ENCODE results near the gene PARD6B. TPM values are rescaled to one million over a fixed set of nuclear protein-coding genes. Genes with fewer than 3 reads are reported as not detected.

PARD6B gene
- total RNA-seq, 1 donor from 2014 or later, result 7.1 TPM

GRCh38 chr20:50783903-50784302 is 52.5 kb downstream of the PARD6B start:
- H3K9me3 Mint-ChIP-seq (ENCODE audit: unreplicated experiment), result no peaks in the 10 kb centered on the region
- H3K4me3 Mint-ChIP-seq (ENCODE audit: unreplicated experiment), result no peak overlapping the region
- H3K36me3 Mint-ChIP-seq (ENCODE audit: low read depth, unreplicated experiment), result no peaks in the 10 kb centered on the region
- DNase-seq (ENCODE audit: low spot score), result no peak
- TF ChIP-seq, protein P1, sequence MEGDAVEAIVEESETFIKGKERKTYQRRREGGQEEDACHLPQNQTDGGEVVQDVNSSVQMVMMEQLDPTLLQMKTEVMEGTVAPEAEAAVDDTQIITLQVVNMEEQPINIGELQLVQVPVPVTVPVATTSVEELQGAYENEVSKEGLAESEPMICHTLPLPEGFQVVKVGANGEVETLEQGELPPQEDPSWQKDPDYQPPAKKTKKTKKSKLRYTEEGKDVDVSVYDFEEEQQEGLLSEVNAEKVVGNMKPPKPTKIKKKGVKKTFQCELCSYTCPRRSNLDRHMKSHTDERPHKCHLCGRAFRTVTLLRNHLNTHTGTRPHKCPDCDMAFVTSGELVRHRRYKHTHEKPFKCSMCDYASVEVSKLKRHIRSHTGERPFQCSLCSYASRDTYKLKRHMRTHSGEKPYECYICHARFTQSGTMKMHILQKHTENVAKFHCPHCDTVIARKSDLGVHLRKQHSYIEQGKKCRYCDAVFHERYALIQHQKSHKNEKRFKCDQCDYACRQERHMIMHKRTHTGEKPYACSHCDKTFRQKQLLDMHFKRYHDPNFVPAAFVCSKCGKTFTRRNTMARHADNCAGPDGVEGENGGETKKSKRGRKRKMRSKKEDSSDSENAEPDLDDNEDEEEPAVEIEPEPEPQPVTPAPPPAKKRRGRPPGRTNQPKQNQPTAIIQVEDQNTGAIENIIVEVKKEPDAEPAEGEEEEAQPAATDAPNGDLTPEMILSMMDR (IDR thresholded peaks at IDR 0.05; ENCODE audit: unreplicated experiment), result no peak
- H3K27me3 Mint-ChIP-seq (ENCODE audit: unreplicated experiment), result no peaks in the 10 kb centered on the region
- no peak overlapping the region for H3K27ac Mint-ChIP-seq (ENCODE audit: unreplicated experiment)
- no peaks in the 10 kb centered on the region for H3K4me1 Mint-ChIP-seq (ENCODE audit: unreplicated experiment)

GRCh38 chr20:50784464-50784863 is 53.1 kb downstream of the PARD6B start:
- DNase-seq (ENCODE audit: low spot score), result no peak
- TF ChIP-seq, protein P1 (IDR thresholded peaks at IDR 0.05; ENCODE audit: unreplicated experiment), result no peak
- H3K27ac Mint-ChIP-seq (ENCODE audit: unreplicated experiment), result no peak overlapping the region

GRCh38 chr20:50786703-50787102 is 55.3 kb downstream of the PARD6B start:
- no peak overlapping the region for H3K27ac Mint-ChIP-seq (ENCODE audit: unreplicated experiment)
- TF ChIP-seq, protein P1 (IDR thresholded peaks at IDR 0.05; ENCODE audit: unreplicated experiment), result no peak
- no peaks in the 10 kb centered on the region for H3K27me3 Mint-ChIP-seq (ENCODE audit: unreplicated experiment)
- no peak overlapping the region for H3K4me3 Mint-ChIP-seq (ENCODE audit: unreplicated experiment)
- no peaks in the 10 kb centered on the region for H3K36me3 Mint-ChIP-seq (ENCODE audit: low read depth, unreplicated experiment)
- no peaks in the 10 kb centered on the region for H3K4me1 Mint-ChIP-seq (ENCODE audit: unreplicated experiment)
- no peak for DNase-seq (ENCODE audit: low spot score)
- H3K9me3 Mint-ChIP-seq (ENCODE audit: unreplicated experiment), result no peaks in the 10 kb centered on the region

More at GRCh38 chr20:50784464-50784863, 53.1 kb downstream of the PARD6B start:
- Mint-ChIP-seq H3K36me3 (ENCODE audit: low read depth, unreplicated experiment) (no peaks in the 10 kb centered on the region), H3K9me3 (ENCODE audit: unreplicated experiment) (no peaks in the 10 kb centered on the region), H3K27me3 (ENCODE audit: unreplicated experiment) (no peaks in the 10 kb centered on the region), H3K4me3 (ENCODE audit: unreplicated experiment) (no peak overlapping the region), H3K4me1 (ENCODE audit: unreplicated experiment) (no peaks in the 10 kb centered on the region)

GRCh38 chr20:50787181-50787580 is 55.8 kb downstream of the PARD6B start:
- H3K27ac Mint-ChIP-seq (ENCODE audit: unreplicated experiment), result no peak overlapping the region

More at GRCh38 chr20:50787181-50787580, 55.8 kb downstream of the PARD6B start:
- Mint-ChIP-seq H3K9me3 (ENCODE audit: unreplicated experiment) (no peaks in the 10 kb centered on the region), H3K36me3 (ENCODE audit: low read depth, unreplicated experiment) (no peaks in the 10 kb centered on the region), H3K27me3 (ENCODE audit: unreplicated experiment) (no peaks in the 10 kb centered on the region), H3K4me1 (ENCODE audit: unreplicated experiment) (no peaks in the 10 kb centered on the region), H3K4me3 (ENCODE audit: unreplicated experiment) (no peak overlapping the region)
- no peak for DNase-seq (ENCODE audit: low spot score)
- TF ChIP-seq, protein P1 (IDR thresholded peaks at IDR 0.05; ENCODE audit: unreplicated experiment), result no peak

All from endothelial cell (in vitro differentiated cells).